ENCODE data around the gene ZNF430.
"Not testable (repeated sequence)": the region's sequence is repeated elsewhere in the genome, so short reads cannot be mapped to it uniquely, and the experiment has no call there.

The ZNF430 gene

DNA sequence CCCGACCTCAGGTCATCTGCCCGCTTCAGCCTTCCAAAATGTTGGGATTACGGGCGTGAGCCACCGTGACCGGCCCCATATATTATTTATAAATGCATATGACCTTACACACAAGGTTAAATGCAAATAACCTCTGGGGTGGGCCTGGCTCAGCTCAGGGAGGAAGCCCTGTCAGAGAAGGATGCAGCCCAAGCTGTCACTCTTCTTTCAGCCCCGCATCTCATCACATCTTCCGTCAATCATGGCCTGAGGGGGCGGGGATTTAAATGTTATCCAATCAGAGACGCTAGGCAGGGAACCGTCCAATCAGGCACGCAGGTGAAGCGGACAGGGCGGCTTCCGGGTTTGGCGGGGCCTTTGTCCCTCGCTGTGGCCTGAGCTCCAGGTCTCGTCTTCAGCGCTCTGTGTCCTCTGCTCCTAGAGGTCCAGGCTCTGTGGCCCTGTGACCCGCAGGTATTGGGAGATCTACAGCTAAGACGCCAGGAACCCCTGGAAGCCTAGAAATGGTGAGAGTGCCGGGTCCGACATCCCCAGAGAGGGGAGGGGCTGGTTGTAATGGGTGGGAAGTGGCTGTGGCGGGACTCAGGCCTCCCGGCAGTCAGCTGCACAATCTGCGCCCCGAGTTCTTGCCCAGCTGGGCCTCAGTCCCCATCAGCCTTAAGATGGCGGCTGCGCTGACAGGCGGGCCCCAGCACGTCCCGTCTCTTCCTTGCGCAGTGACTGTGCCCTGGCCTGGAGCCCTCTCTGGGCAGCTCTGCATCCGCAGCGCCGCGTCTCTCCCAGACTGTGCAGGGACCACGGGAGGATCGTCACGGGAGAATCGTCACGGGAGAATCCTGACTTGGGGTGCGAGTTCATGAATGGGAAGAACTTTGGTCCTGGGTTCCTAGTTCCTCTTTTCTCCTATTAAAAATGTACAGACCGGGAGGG is at the start of gene ZNF430:
ZNF430 (plus strand) TSS at position 360 of the 930 bp plus-strand sequence; CDS start at position 504, 144 bp downstream.
- in situ Hi-C loops (cut with MboI; ENCODE audit: low sequenced_read_pairs): no loop called here

GRCh38 chr19:20992788-20993187 is 27.7 kb upstream of the ZNF430 start:
- in situ Hi-C loops (cut with MboI; ENCODE audit: low sequenced_read_pairs): not testable (repeated sequence)

DNA sequence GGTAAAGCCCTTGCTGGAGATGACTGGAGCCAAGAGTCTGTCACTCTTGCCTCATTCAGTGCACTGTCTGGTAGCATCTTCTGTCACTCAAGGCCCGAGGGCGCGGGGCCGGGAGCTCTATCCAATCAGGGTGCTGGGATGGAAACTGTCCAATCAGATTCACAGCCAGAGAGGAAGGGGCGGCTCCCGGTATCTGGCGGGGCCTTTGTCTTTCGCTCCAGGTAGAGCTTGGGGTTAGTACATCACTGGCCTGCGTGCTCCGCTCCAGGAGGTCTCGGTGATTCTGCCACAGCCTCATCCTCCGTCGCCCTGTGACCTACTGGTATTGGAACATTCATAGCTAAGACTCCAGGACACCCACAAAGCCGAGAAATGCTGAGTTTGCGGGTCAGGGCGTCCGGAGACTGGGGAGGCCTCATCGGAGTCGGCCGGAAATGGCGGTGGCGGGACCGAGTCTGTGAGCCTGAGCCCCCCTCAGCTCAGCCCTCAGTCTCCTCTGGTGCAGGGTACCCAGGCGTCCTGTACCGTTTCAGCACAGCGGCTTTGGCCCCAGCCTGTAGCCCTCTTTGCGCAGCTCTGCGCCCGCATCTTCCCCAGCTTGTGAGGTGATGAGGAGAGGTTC is 20.6 kb upstream of the ZNF430 start:
- in situ Hi-C loops (cut with MboI; ENCODE audit: low sequenced_read_pairs): no loop called here

DNA sequence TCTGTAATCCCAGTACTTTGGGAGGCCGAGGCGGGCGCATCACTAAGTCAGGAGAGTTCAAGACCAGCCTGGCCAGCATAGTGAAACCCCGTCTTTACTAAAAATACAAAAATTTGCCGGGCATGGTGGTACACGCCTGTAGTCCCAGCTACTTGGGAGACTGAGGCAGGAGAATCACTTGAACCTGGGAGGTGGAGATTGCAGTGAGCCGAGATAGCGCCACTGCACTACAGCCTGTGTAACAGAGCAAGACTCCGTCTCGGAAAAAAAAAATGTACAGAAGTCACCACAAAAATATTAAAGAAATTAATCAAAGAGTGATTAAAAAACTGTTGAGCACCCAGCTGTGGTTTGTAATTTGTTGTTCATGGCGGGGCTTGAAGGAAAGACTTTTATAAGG is 781 bp downstream of the ZNF430 start:
- in situ Hi-C loops (cut with MboI; ENCODE audit: low sequenced_read_pairs): not testable (repeated sequence)

DNA sequence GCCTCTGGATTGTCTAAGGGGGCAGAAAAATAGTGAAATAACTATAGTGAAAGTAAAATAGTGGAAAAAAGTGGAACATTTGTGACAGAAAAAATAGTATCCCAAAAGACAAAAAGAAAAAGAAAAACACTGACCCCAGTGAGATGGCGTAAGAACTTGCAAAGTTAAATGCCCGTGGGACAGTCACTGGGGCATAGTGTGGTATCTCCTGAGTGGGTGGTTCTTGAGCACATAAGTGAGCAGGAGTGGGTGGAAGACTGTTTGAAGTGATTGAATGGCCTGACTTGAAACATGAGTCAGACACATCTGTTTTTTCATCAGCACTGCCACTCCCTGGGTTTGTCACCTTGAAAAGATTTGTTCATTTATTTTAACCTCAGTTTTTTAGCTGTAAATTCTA is 2.5 kb downstream of the ZNF430 start:
- in situ Hi-C loops (cut with MboI; ENCODE audit: low sequenced_read_pairs): no loop called here

- in situ Hi-C loops (cut with MboI; ENCODE audit: low sequenced_read_pairs): no loop called here
Measured at GRCh38 chr19:21023901-21024300, 3.4 kb downstream of the ZNF430 start.

- in situ Hi-C loops (cut with MboI; ENCODE audit: low sequenced_read_pairs): no loop called here
Measured at GRCh38 chr19:21028969-21029268, 8.5 kb downstream of the ZNF430 start.

- in situ Hi-C loops (cut with MboI; ENCODE audit: low sequenced_read_pairs): no loop called here
Measured at GRCh38 chr19:21045028-21045427, 24.6 kb downstream of the ZNF430 start.

GRCh38 chr19:21046489-21046888 is 26.0 kb downstream of the ZNF430 start:
- in situ Hi-C loops (cut with MboI; ENCODE audit: low sequenced_read_pairs): no loop called here

DNA sequence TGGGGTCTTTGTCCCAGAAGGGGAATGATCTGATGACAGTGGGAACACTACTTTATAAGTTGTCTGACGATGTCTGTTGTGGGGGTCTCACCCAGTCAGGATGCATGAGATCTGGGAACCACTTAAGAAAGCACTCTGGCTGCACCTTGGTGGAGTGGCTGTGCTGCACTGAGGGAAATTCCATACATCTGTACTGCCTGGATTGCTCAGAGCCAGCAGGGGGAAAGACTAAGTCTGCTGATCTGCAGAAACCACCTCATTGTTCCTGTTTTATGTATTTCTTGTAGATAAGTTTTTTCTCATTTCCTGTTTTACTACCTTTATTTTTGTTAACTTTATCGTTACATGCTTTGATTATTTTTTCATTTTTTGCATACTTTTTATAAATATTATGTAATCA is 27.3 kb downstream of the ZNF430 start:
- in situ Hi-C loops (cut with MboI; ENCODE audit: low sequenced_read_pairs): no loop called here

DNA sequence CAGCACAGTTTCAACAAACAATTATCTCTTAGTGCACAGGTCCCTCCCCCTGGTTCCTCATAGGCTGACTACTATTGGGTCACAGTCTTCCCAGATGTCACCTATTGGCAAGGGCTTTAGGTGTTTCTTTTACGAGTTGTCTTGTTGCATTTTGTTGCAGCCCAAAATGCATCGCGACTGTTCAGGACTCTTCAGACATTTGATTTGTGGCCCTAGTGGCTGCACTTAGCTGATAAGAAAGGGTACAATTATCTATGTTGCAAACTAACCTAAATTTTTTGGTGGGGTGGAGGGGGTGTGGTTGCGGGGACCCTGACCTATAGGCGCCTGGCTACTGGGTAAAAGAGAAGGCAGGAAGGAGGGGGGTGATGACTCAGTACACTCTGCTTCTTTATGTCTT is 32.4 kb downstream of the ZNF430 start:
- in situ Hi-C loops (cut with MboI; ENCODE audit: low sequenced_read_pairs): no loop called here

DNA sequence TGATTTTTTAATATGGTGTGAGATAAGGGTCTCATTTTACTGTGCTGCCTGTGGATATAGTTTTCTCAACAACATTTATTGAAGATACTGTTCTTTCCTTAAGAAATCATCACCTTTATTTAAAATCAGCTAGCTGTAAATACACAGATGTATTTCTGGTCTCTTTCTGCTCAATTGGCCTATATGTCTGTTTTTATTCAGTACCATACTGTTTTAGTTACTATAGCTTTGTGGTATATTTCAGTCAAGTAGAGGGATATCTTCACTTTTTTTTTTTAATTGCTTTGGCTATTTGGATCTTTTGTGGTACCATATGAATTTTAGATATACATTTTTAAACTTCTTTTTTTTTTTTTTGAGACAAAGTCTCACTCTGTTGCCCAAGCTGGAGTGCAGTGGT is 44.9 kb downstream of the ZNF430 start:
- in situ Hi-C loops (cut with MboI; ENCODE audit: low sequenced_read_pairs): no loop called here

DNA sequence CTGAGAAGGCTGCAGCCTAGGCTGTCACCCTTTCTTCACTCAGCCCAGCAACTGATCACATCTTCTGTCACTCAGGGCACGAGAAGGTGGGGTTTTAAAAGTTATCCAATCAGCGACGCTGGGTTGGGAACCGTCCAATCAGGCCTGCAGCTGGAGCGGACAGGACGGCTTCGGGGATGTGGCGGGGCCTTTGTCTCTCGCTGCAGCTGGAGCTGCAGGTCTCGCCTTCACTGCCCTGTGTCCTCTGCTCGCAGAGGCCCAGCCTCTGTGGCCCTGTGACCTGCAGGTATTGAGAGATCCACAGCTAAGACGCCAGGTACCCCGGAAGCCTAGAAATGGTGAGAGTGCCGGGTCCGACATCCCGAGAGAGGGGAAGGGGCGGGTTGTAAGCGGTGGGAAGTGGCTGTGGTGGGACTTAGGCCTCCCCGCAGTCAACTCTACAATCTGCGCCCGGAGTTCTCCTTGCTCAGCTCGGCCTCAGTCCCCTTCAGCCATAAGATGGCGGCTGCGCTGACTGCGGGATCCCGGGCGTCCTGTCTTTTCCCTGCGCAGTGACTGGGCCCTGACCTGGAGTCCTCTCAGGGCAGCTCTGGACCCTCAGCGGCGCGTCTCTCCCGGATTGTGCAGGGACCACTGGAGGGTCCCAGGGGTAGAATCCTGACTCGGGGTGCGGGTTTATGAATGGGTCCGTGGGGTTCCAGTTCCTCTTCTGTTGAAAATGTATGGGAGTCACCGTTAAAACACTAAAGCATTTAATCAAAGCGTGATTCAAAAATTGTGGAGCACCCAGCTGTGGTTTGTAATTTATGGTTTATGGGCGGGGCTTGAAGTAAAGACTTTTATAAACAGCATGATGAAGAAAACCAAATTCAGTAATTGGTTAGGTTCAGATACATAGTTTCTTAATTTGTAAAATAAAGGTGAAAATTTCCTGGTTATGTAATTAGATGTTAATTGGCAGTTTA is 61.8 kb downstream of the ZNF430 start, which contains the start of gene ZNF714:
ZNF714 (plus strand) TSS at position 193 of the 965 bp plus-strand sequence. CDS start 16,066 bp downstream, outside the sequence.
- in situ Hi-C loops (cut with MboI; ENCODE audit: low sequenced_read_pairs): no loop called here

GRCh38 chr19:21084343-21084742 is 63.9 kb downstream of the ZNF430 start:
- in situ Hi-C loops (cut with MboI; ENCODE audit: low sequenced_read_pairs): no loop called here

DNA sequence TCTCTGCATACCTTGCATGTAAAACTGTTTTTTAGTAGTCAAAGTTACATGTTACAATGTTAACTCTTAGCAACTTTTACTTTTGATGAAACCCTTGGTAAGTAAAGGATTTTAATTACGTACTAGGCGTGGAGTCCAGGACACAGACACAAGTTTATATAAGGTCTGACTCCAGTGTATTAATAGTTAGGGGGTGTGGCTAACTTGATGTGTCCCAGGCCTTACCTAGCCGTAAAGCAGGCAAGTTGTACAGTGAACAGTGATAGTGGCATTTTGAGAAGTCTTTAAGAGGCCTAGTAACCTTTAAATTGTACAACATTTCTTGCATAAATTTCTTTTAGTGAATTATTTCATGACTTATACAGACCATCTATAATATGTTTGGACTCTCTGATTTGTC is 67.4 kb downstream of the ZNF430 start:
- in situ Hi-C loops (cut with MboI; ENCODE audit: low sequenced_read_pairs): no loop called here

DNA sequence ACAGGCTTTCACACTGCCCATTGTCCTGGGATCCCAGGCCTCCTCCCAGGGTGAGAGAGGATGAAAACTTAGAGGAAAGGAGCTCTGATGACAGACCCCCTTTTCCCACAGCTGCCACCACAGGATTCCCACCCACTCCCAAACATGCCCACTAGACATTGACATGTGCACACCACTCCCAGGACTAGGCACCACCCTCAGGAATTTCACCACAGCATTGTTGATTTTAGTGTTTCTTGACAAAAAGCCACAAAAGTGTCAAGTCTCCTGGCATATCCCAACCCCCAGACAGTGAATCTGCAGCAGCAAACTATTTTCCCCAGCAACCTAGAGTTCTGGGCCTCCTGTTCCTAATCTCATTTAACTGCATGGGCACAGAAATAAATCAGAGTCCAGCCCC is 71.7 kb downstream of the ZNF430 start:
- in situ Hi-C loops (cut with MboI; ENCODE audit: low sequenced_read_pairs): no loop called here

GRCh38 chr19:21094347-21095025 is 74.0 kb downstream of the ZNF430 start:
- in situ Hi-C loops (cut with MboI; ENCODE audit: low sequenced_read_pairs): no loop called here

DNA sequence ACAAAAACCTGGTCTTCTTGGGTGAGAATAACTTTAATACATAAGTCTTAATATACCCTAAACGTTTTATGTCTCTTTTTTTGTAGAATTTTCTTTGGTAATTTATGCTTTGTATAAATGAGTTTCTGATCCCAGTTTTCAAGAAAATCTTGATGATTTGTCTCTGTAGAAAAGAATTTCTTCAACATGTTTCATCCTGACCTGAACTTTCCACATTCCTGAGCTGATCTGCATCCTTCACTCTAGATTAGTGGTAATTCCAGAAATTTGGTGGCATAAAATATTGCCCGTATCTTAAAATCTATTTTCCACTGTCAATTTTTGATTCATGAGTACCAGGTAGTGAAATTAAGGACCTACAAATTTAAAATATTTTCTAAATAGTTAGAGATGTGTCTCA is 77.8 kb downstream of the ZNF430 start:
- in situ Hi-C loops (cut with MboI; ENCODE audit: low sequenced_read_pairs): no loop called here

DNA sequence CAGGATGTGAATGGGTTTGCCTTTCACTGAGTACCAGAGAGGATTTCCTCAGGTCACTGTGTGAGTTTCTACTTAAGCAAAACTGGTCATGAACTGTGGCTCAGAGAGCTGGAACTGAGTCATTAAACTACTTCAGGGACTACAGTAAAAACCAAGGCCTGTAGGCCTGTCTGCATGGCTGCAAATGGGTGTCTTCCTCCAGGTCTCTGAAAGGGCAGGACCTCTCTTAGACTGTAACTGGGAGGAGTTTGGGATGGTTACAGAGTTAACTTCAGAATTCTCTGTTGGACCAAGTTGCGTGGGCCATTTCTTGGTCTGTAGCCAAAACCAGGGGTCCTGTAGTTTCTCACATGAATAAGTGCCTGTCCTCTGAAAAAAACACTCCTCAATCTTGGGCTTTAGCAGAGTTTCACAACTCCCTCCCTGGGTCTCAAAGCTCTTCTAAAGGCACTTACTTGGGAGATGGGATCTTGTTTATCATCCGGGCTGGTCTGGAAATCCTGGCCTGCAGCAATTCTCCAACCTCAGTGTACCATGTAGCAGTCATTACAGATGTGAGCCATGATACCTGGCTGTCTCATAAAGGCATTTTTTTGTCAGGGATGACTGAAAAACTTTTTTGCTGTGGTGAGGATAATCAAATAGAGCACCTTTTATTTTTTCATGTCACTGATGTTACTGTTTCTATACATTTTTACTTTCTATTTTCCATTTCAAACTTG is 81.2 kb downstream of the ZNF430 start:
- in situ Hi-C loops (cut with MboI; ENCODE audit: low sequenced_read_pairs): no loop called here

GRCh38 chr19:21109116-21109515 is 88.7 kb downstream of the ZNF430 start:
- in situ Hi-C loops (cut with MboI; ENCODE audit: low sequenced_read_pairs): no loop called here
